Kidney glomerular epithelial cell (primary cell): ENCODE results near the gene CCRL2.

ENCODE experiments used
- DNase-seq: peaks from one replicate; lab custom pipeline; 2025; lab: John Stamatoyannopoulos, UW

The CCRL2 gene

GRCh38 chr3:46406788-46407611 is at the start of gene CCRL2, which contains the start of gene CCR5AS:
CCRL2 (plus strand) TSS chr3:46407259; CDS start chr3:46408080, 821 bp downstream.
CCR5AS (minus strand) TSS chr3:46407066.
- peak; percentile 63 for DNase-seq

GRCh38 chr3:46358466-46358865 is 48.6 kb upstream of the CCRL2 start:
- DNase-seq: no peak

GRCh38 chr3:46359733-46360493 is 47.1 kb upstream of the CCRL2 start:
- peak; percentile 57 for DNase-seq

GRCh38 chr3:46360907-46361306 is 46.2 kb upstream of the CCRL2 start:
- no peak for DNase-seq

- no peak for DNase-seq
Observed at GRCh38 chr3:46361408-46362283, 45.4 kb upstream of the CCRL2 start.

- no peak for DNase-seq
Observed at GRCh38 chr3:46365041-46365440, 42.0 kb upstream of the CCRL2 start.

GRCh38 chr3:46365737-46366524 is 41.1 kb upstream of the CCRL2 start:
- no peak for DNase-seq

GRCh38 chr3:46367811-46368210 is 39.2 kb upstream of the CCRL2 start:
- DNase-seq: no peak

- DNase-seq: no peak
Observed at GRCh38 chr3:46368569-46368968, 38.5 kb upstream of the CCRL2 start.

- no peak for DNase-seq
Observed at GRCh38 chr3:46369151-46369550, 37.9 kb upstream of the CCRL2 start.

- DNase-seq: no peak
Observed at GRCh38 chr3:46369675-46370132, 37.4 kb upstream of the CCRL2 start.

- no peak for DNase-seq
Observed at GRCh38 chr3:46370839-46371518, 36.1 kb upstream of the CCRL2 start, which contains the start of gene CCR5. CCR5 (plus strand) TSS chr3:46370946; CDS start chr3:46372903, 1,957 bp downstream.

GRCh38 chr3:46371519-46372340 is 35.3 kb upstream of the CCRL2 start:
- DNase-seq: no peak

GRCh38 chr3:46372492-46373359 is 34.3 kb upstream of the CCRL2 start:
- peak; percentile 34 for DNase-seq

GRCh38 chr3:46374755-46375154 is 32.3 kb upstream of the CCRL2 start:
- DNase-seq: no peak

GRCh38 chr3:46375218-46375617 is 31.8 kb upstream of the CCRL2 start:
- DNase-seq: no peak

GRCh38 chr3:46375814-46376213 is 31.2 kb upstream of the CCRL2 start:
- no peak for DNase-seq

GRCh38 chr3:46378426-46378942 is 28.6 kb upstream of the CCRL2 start:
- no peak for DNase-seq
